ENCODE measurements around the gene TMEM132A. TPM values are rescaled to one million over a fixed set of nuclear protein-coding genes. Genes with fewer than 3 reads are reported as not detected.
A peak's percentile ranks its signal among the peaks of the same experiment; 100 is the strongest.

TMEM132A gene
- total and polyA plus RNA-seq, 2 donors (not counting 1 experiment from before 2014, with no cell fraction given) = 6.9 to 13.2 TPM

DNA sequence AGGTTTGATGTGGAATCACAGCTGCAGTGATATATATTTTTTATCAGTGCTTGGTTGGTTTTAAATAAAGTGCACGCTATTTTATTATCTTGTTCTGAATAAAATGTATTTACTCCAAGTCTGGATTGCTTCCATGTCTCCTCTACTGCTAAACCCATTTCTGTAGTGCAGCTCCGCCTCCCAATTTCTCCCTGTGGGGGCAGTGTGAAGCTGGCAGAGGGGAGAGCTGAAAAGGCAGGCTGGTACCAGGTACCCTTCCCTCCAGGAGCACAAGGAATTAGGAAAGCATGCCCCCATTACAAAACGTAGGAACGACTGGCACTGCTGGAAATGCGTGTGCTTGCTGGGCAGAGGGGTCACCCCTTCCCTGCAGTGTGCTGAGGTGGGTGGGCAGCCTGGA lies 934 bp upstream of the TMEM132A start:
- H3K36me3 ChIP-seq (ENCODE audit: control insufficient read depth, insufficient read depth, low read length) = peaks cover 15% of the 10 kb centered on the region
- no peaks in the 10 kb centered on the region for H4K20me1 ChIP-seq (ENCODE audit: control insufficient read depth, extremely low read depth, insufficient read depth, low read length)
- no peak overlapping the region for H3K4me3 ChIP-seq (replicated peaks in 1 of 4; ENCODE audit: control extremely low read depth in 1 of 4, insufficient read depth in 1 of 4, low read depth in 3 of 4, low read length in 4 of 4)
- H3K79me2 ChIP-seq (ENCODE audit: control insufficient read depth, insufficient read depth, low read length) = peaks cover 8% of the 10 kb centered on the region
- no peak for TF ChIP-seq CTCF (conservative IDR thresholded peaks at IDR 0.05 in 1 of 2, IDR thresholded peaks at IDR 0.05 in 1 of 2; ENCODE audit: low read depth in 1 of 2, low read length in 2 of 2)
- TF ChIP-seq EZH2 (IDR thresholded peaks at IDR 0.05; ENCODE audit: low read length, missing control alignments) = no peak
- no peaks in the 10 kb centered on the region for H3K27me3 ChIP-seq (ENCODE audit: control insufficient read depth, insufficient read depth, low read length)
- no peak overlapping the region for H2AFZ ChIP-seq (ENCODE audit: low read length)
- no peak overlapping the region for H3K27ac ChIP-seq (ENCODE audit: insufficient read depth, low read length)
- no peaks in the 10 kb centered on the region for H3K9me3 ChIP-seq (ENCODE audit: control insufficient read depth, insufficient read depth, low read depth, low read length)
- no peak overlapping the region for H3K4me2 ChIP-seq (ENCODE audit: extremely low read depth, insufficient read depth, low read length)
- H3K4me1 ChIP-seq (ENCODE audit: control insufficient read depth, extremely low read depth, insufficient read depth, low read length) = peaks cover 14% of the 10 kb centered on the region
- DNase-seq (ENCODE audit: low read depth in 2 of 2) = no peak
- no peak overlapping the region for H3K9ac ChIP-seq (ENCODE audit: insufficient read depth, low read length)

DNA sequence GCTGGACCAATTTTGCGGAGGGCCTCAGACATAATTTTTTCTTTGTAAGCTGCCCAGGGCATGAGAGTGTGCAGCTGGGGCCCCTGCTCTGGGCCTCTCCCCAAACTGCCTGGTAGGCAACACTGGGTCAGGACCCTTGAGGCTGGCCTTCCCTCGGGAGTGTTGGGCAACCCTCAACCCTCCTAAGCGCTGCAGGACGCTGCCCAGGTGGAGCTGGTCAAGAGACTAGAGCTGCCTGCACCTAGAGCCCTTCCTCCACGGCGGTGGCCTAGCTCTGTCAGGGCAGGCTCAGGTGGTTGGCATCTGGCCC lies 505 bp upstream of the TMEM132A start:
- DNase-seq (ENCODE audit: low read depth in 2 of 2) = no peak
- Histone ChIP-seq H4K20me1 (ENCODE audit: control insufficient read depth, extremely low read depth, insufficient read depth, low read length) (no peaks in the 10 kb centered on the region), H3K4me2 (ENCODE audit: extremely low read depth, insufficient read depth, low read length) (peak overlapping the region; percentile 76), H3K4me3 (replicated peaks in 1 of 4; ENCODE audit: control extremely low read depth in 1 of 4, insufficient read depth in 1 of 4, low read depth in 3 of 4, low read length in 4 of 4) (peak overlapping the region in 1 of 4 experiments; percentile 77), H3K79me2 (ENCODE audit: control insufficient read depth, insufficient read depth, low read length) (peaks cover 5% of the 10 kb centered on the region), H3K9me3 (ENCODE audit: control insufficient read depth, insufficient read depth, low read depth, low read length) (no peaks in the 10 kb centered on the region), H3K27me3 (ENCODE audit: control insufficient read depth, insufficient read depth, low read length) (no peaks in the 10 kb centered on the region), H3K27ac (ENCODE audit: insufficient read depth, low read length) (no peak overlapping the region), H3K36me3 (ENCODE audit: control insufficient read depth, insufficient read depth, low read length) (peaks cover 15% of the 10 kb centered on the region), H3K9ac (ENCODE audit: insufficient read depth, low read length) (no peak overlapping the region), H3K4me1 (ENCODE audit: control insufficient read depth, extremely low read depth, insufficient read depth, low read length) (peaks cover 13% of the 10 kb centered on the region), H2AFZ (ENCODE audit: low read length) (no peak overlapping the region)
- TF ChIP-seq EZH2 (IDR thresholded peaks at IDR 0.05; ENCODE audit: low read length, missing control alignments) (no peak), CTCF (conservative IDR thresholded peaks at IDR 0.05 in 1 of 2, IDR thresholded peaks at IDR 0.05 in 1 of 2; ENCODE audit: low read depth in 1 of 2, low read length in 2 of 2) (no peak)

DNA sequence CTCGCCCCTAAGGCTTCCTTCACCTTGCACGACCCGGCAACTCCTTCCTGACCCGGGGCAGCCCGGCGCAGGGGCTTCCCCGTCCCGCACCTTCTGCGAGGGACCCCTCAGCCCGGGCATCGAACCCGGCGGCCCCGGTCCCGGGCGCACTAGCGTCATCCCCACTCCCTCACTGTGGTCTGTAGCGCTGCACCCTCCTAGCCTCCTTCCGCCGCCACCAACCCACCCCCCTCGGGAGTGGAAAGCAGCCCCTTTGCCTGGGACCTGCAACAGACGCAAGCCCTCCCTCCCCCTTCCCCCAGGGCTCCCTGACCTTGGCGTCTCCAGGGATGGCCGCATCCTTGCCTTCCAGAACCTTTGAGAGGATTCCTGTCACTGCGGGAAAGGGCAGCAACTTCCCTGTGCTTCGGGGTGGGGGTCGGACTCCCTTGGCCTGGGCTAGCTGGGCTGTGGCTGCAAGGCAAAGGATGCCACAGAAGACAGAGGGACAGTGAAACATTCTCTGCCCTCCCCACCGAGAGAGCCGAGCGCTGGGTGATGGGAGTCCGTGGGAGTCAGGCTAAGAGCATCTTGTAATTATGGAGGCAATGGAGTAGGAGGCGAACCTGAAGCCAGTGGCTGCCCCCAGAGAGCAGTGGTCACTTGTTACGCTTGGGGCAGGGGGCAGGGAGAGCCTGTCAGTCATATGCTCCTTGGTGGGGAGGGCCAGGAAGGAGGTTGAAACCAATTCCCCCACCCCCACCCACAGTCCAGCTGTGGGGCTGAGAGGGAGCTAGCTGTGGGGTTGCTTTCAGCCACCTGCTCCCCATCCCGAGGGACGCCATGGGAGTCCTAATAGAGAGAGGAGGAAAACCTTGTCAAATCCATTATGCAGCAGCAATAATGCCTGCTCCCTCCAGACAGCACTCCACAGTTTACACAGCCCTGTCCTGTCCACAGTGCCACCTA lies 920 bp downstream of the TMEM132A start:
- peaks cover 12% of the 10 kb centered on the region for H3K36me3 ChIP-seq (ENCODE audit: control insufficient read depth, insufficient read depth, low read length)
- peak overlapping the region; percentile 76 for H3K4me2 ChIP-seq (ENCODE audit: extremely low read depth, insufficient read depth, low read length)
- peak overlapping the region; percentile 7 for H2AFZ ChIP-seq (ENCODE audit: low read length)
- H3K4me3 ChIP-seq (replicated peaks in 1 of 4; ENCODE audit: control extremely low read depth in 1 of 4, insufficient read depth in 1 of 4, low read depth in 3 of 4, low read length in 4 of 4) = peak overlapping the region; percentile 34 to 77 (median 62)
- no peaks in the 10 kb centered on the region for H3K27me3 ChIP-seq (ENCODE audit: control insufficient read depth, insufficient read depth, low read length)
- H3K9me3 ChIP-seq (ENCODE audit: control insufficient read depth, insufficient read depth, low read depth, low read length) = no peaks in the 10 kb centered on the region
- no peak overlapping the region for H3K9ac ChIP-seq (ENCODE audit: insufficient read depth, low read length)
- peak; percentile 73 for TF ChIP-seq EZH2 (IDR thresholded peaks at IDR 0.05; ENCODE audit: low read length, missing control alignments)
- no peak for TF ChIP-seq CTCF (conservative IDR thresholded peaks at IDR 0.05 in 1 of 2, IDR thresholded peaks at IDR 0.05 in 1 of 2; ENCODE audit: low read depth in 1 of 2, low read length in 2 of 2)
- DNase-seq (ENCODE audit: low read depth in 2 of 2) = no peak
- H3K27ac ChIP-seq (ENCODE audit: insufficient read depth, low read length) = no peak overlapping the region
- no peaks in the 10 kb centered on the region for H3K79me2 ChIP-seq (ENCODE audit: control insufficient read depth, insufficient read depth, low read length)
- no peaks in the 10 kb centered on the region for H4K20me1 ChIP-seq (ENCODE audit: control insufficient read depth, extremely low read depth, insufficient read depth, low read length)
- H3K4me1 ChIP-seq (ENCODE audit: control insufficient read depth, extremely low read depth, insufficient read depth, low read length) = peaks cover 7% of the 10 kb centered on the region
